Activated CD4-positive, CD25-positive, alpha-beta regulatory T cell treated with anti-CD3 and anti-CD28 coated beads, Interleukin-2, amount 50 U/mL, for 16 hours (primary cell): ENCODE data around the gene C11orf71.
A peak's percentile ranks its signal among the peaks of the same experiment; 100 is the strongest.

Experiments
- DNase-seq: peaks from one replicate; pipeline ENCODE4 v3.0.0-alpha.2; 2020; ENCODE audit warnings: low read depth, low spot score

The C11orf71 gene

GRCh38 chr11:114400216-114400914 lies at the start of gene C11orf71, which contains the start of gene RBM7:
Gene C11orf71 (minus strand): TSS chr11:114400511. CDS start chr11:114400331, 180 bp downstream.
Gene RBM7 (plus strand): TSS chr11:114400666. CDS start chr11:114400672, 6 bp downstream.
- peak; percentile 98 for DNase-seq

GRCh38 chr11:114449845-114450244 lies 49.5 kb upstream of the C11orf71 start:
- DNase-seq, result no peak

DNA sequence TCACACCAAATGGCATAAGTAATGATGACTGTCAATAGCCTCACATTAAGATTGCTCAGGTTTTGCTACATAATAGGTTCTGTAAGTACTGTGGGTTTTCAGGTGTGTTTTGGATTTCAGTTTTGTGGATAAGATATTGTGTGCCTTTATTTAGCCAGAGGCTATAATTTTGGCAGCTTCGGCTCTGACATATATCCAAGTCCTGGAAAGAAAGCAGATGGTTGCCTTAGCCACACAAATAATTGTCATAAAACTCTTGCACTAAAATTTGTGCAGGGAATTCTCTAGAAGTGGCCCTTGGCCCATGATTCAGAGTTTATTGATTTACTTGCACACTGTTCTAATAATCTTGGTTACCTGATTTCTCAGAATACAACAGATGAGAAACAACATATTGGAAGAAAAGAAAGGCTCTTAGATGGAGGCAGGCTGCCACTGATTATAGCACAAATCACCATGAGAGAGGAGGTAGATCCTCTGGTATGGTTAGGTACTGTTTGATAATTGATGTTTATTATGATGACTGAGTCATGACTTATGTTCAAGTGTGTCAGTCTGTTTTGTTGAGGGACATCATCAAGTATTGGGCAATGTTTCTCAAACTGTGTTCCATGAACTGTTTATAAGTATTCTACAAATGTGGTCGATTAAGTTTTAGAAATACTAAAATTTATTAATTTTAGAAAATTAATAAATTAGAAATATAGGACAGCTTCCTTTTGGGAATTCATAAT lies 48.6 kb upstream of the C11orf71 start:
- no peak for DNase-seq

- no peak for DNase-seq
Observed at GRCh38 chr11:114447892-114448291, 47.6 kb upstream of the C11orf71 start.

DNA sequence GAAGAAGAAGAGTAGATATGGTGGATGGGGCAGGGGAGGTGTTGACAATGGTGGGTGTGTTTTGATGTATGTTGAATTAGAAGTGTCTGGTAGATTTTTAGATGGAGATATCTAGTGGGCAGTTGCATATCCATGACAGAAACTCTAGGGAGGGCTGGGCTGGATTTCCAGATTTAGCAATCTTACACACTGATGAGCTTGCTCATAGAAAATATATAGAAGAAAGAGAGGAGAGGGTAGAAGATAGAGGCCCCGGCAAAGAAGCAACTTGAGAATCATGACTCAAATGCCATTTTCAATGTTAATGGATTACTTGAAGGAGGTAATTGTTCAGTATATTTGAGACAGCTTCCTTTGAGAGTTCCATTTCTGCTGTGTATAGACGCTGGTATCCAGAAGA lies 47.1 kb upstream of the C11orf71 start:
- DNase-seq, result no peak

GRCh38 chr11:114442536-114442935 lies 42.2 kb upstream of the C11orf71 start:
- DNase-seq, result no peak

DNA sequence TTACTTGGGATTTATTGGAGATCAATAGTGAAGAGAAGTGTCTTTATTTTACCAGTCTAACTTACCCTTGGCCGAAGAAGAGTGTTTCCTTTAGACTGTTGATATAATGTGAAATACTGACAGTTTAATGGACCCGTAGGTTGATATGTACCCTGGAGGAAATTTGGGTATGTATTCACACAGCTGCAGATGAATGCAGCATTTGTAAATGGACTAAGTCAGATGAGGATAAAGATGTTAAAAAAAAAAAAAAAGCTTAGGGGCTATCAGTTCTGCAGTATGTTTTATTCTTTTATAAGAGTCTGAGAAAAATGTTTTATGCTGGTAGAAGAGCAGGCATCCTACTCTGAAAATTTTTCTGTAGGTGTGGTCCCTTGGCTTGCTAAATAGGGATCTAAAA lies 41.6 kb upstream of the C11orf71 start:
- no peak for DNase-seq

DNA sequence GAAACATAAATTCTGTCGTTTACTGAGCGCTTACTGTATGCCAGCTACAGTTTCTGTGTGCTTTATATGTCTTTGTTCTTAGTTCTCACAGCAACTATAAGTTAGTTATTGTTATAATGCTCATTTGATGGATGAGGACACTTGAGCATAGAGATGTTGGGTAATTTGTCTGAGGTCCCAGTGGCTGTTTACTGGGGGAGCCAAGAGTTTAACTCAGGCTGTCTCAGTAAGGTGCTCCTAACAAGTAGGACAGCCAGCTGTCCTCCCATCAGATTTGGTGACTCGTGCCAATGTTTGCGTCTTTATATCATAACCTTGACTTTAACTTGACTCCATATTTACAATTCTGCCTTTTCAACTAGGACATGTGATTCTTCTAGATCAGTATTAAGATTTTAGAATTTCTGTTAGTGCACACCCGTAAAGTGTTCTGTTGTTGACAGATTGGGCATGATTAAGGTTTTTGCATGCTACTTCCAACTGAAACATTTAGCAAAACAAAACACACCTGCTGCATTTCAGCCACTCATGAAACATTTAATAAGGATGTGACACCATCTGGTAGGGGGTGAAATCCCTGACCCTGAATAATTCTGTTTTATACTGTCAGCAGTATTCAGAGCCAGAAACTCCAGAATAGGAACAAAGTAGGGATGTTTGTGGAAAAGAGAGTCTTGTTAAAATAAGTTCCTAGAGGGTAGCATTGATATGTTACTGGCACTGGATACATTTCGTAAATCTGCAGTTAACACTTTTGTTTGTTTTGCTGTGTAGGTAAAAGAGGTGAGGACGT lies 40.9 kb upstream of the C11orf71 start:
- no peak for DNase-seq

DNA sequence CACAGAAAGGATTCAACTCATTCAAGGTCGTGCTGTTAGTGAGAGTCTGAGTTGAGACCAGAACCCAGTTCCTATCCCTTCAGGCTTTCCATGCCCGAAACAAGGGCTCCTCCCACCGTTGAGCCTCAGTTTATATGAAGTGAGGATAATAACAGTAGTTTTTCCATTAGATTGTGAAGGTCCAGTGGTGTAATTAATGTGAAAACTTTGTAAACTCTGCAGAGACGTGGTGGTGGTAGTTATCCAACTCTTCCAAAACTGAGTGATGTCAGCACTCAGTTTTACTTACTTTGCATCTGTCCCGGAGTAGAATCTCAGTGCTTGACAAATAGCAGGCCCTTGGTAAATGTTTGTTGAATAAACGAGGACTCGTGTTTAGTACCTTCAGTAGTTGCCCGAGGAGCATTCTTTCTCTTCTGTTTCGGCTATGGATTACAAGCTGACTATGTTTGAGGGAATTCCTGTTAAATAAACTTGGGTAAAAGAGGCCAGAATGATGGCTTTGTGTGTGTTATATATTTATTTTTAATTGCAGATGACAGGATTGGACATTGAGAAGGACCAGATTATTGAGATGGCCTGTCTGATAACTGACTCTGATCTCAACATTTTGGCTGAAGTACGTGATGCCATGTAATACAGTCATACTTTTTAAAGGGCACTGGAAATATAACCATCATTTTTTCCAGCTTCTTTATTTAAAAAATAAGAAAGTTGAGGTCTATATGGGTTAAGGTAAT lies 40.0 kb upstream of the C11orf71 start:
- no peak for DNase-seq

DNA sequence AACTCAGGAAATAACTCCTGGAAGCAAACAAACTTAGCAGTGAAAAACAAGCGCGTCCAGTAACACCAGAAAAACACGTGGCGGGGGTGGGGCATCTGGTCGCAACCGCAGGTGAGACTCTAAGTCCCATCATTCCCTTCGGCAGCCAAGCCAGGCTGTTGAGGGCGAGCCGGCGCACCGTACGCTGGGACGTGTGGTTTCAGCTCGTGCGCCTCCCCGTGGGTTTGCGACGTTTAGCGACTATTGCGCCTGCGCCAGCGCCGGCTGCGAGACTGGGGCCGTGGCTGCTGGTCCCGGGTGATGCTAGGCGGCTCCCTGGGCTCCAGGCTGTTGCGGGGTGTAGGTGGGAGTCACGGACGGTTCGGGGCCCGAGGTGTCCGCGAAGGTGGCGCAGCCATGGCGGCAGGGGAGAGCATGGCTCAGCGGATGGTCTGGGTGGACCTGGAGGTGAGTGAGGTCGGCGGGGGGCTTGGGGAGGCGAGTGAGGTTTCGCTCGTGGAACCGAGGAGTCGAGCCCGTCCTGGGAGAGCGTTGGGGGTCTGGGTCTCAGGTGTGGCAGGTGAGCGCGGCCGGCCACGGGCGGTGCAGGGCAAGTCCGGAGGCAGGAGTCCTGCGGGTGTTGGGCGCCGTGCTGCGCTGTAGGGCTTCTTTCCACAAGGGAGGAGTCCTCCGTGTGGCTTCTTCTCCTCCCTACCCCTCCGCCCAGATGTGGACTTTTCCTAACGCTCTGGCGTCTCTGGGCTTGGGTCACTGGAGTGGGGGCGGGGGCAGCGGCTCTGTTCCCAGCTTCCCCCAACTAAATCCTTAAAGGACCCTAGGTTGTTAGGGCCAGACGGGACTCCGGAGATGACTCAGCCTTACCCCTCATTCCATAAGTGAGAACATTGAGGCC lies 39.2 kb upstream of the C11orf71 start, which contains the start of gene REXO2:
REXO2 (plus strand) TSS at position 239 of the 892 bp plus-strand sequence; CDS start at position 301, 62 bp downstream.
- peak; percentile 88 for DNase-seq

GRCh38 chr11:114438303-114438702 lies 38.0 kb upstream of the C11orf71 start:
- DNase-seq, result no peak

GRCh38 chr11:114433376-114433775 lies 33.1 kb upstream of the C11orf71 start:
- no peak for DNase-seq

- DNase-seq, result no peak
Observed at GRCh38 chr11:114432893-114433292, 32.6 kb upstream of the C11orf71 start.

DNA sequence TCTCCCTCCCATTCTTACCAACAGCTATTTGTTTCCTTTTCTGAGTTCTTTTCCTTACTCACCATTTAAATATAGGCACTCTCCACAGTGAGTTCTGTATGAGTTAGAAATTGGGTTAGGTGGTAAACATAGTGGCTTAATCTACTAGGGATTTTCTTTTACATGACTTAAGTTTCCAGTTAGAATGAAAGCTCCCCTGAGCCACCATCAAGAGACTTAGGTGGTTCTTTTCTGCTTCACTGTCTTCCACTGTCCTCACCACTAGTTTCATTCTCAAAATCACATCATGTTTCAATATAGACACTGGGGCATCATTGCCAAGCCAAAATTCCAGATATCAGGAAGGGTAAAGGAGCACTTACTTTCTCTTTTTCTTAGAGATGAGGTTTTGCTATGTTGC lies 30.0 kb upstream of the C11orf71 start:
- no peak for DNase-seq

GRCh38 chr11:114426280-114426679 lies 26.0 kb upstream of the C11orf71 start:
- no peak for DNase-seq

DNA sequence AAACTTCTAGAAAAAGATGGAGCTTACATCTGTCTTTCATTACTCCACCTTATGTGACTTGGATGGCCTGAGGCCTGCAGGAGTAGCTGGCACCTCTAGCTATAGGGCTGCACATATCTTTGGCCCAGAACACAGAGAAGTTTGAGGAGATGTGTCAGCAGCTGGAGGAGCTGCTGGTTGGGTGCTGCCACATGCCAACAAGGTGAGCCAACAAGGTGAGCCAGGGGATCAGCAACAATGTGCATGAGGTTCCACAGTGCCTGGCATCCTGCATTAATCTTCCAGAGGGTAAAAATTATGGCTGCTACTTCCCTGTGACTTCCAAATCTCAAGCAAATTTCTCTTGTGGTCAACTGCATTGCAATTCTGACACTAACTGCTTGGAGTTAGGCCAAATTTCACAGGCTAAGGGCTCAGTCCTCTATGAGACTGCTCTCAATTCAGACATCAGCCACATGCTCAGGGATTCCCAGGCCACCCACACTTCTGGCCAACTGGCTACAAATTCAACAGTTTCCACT lies 16.2 kb upstream of the C11orf71 start:
- DNase-seq, result no peak

DNA sequence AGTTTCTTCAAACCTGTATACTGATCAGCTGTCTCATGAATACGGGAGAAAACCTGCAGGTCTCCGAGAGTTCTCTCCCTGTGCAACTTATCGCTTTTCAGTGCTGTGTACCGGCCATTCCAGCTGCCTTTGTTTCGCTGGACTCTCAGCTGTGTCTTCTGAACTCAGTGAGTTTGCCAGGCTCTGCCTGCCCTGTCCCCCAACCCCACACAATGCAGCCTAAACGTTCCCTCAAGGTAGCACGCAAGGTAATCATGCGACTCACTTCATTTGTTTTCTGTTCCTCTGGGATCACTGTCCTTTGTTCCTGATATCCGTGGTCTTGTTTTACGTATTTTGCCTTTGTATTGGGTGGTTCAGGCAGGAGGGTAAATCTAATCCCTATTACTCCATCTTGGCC lies 13.6 kb upstream of the C11orf71 start:
- no peak for DNase-seq

GRCh38 chr11:114412946-114413345 lies 12.6 kb upstream of the C11orf71 start:
- DNase-seq, result no peak

GRCh38 chr11:114401311-114401710 lies 1.0 kb upstream of the C11orf71 start:
- DNase-seq, result no peak

GRCh38 chr11:114400915-114401223 lies 558 bp upstream of the C11orf71 start:
- no peak for DNase-seq
